ENCODE data around the gene RASA3. TPM values are rescaled to one million over a fixed set of nuclear protein-coding genes. Genes with fewer than 3 reads are reported as not detected.

RASA3 gene
- total and polyA plus RNA-seq, 2 of the 8 experiments (the other 6 are each of a cell fraction or from before 2014, with no cell fraction given) = 7.5 to 21.9 TPM

- no peak overlapping the region for H3K18ac ChIP-seq (ENCODE audit: extremely low read depth, low read length)
- no peaks in the 10 kb centered on the region for H3K9me3 ChIP-seq (ENCODE audit: insufficient read depth in 2 of 2, low read depth in 1 of 2, low read length in 1 of 2)
- DNase-seq (ENCODE audit: low read depth in 1 of 2, low spot score in 2 of 2) = no peak
- no peaks in the 10 kb centered on the region; a peak in 1 of 7 replicates for H3K4me1 ChIP-seq (replicated peaks in 1 of 4; ENCODE audit: control insufficient read depth in 3 of 4, insufficient read depth in 4 of 4, low read length in 3 of 4)
- H4K91ac ChIP-seq (replicated peaks; ENCODE audit: insufficient read length, low read length) = no peak overlapping the region
- H3K9ac ChIP-seq (replicated peaks in 1 of 4; ENCODE audit: extremely low read depth in 1 of 4, low read depth in 3 of 4, low read length in 3 of 4) = no peak overlapping the region
- no peak overlapping the region for H2BK15ac ChIP-seq (ENCODE audit: low read length)
- no peak for FAIRE-seq
- no peaks in the 10 kb centered on the region for H3K79me2 ChIP-seq (ENCODE audit: control insufficient read depth in 1 of 2, insufficient read depth in 2 of 2, low read length in 2 of 2)
- no peak overlapping the region for H3K23ac ChIP-seq (ENCODE audit: insufficient read length)
- no peak overlapping the region for H3K27ac ChIP-seq (ENCODE audit: low read depth, low read length)
- ChIA-PET CTCF (ENCODE audit: partially characterized antibody) (no interaction called here), POLR2A (ENCODE audit: partially characterized antibody) (no interaction called here)
- no peak overlapping the region for H3K4me2 ChIP-seq (ENCODE audit: insufficient read depth in 1 of 2, low read depth in 2 of 2, low read length in 2 of 2)
- H4K8ac ChIP-seq (ENCODE audit: extremely low read depth, insufficient read depth, low read length) = no peak overlapping the region; the same call in 1 of the 2 replicates
- no peak overlapping the region for H2BK20ac ChIP-seq (ENCODE audit: low read length)
- no peak overlapping the region for H3K4me3 ChIP-seq (ENCODE audit: extremely low read depth in 1 of 4, insufficient read depth in 2 of 4, low read depth in 3 of 4, low read length in 4 of 4)
- H3K23me2 ChIP-seq (ENCODE audit: low read depth, low read length) = no peaks in the 10 kb centered on the region
- H2AFZ ChIP-seq (ENCODE audit: low read length) = no peak overlapping the region
- no peak overlapping the region for H4K5ac ChIP-seq (ENCODE audit: insufficient read length, low read depth, low read length)
- H3K56ac ChIP-seq (replicated peaks; ENCODE audit: insufficient read length, low read depth, low read length) = no peak overlapping the region
- no peak overlapping the region for H2BK12ac ChIP-seq (ENCODE audit: low read depth, low read length)
- no peak overlapping the region for H2AK5ac ChIP-seq (ENCODE audit: low read depth, low read length)
- H3K4ac ChIP-seq (replicated peaks; ENCODE audit: insufficient read length, low read depth, low read length) = no peak overlapping the region
- 92% methylated on average over 19 of the region's 19 CpGs; no CpG with 5 or more reads in 1 of the 2 experiments for WGBS, 2 experiments (ENCODE audit: extremely low coverage in 1 of 2, insufficient coverage in 1 of 2, insufficient read length in 1 of 2, insufficient replicate concordance in 2 of 2, low coverage in 1 of 2, low lambda C conversion rate in 2 of 2, missing lambda C conversion rate in 1 of 2)
- no peak overlapping the region for H2BK120ac ChIP-seq (replicated peaks; ENCODE audit: low read depth, low read length)
- H3K14ac ChIP-seq (ENCODE audit: insufficient read length) = no peak overlapping the region
- H2BK5ac ChIP-seq (ENCODE audit: low read depth, low read length) = no peak overlapping the region
- no peaks in the 10 kb centered on the region for H3K79me1 ChIP-seq (ENCODE audit: low read depth, low read length)
- H3K36me3 ChIP-seq (ENCODE audit: control insufficient read depth in 2 of 4, insufficient read depth in 4 of 4, low read length in 3 of 4) = no peaks in the 10 kb centered on the region
- H4K20me1 ChIP-seq (replicated peaks in 1 of 2; ENCODE audit: control insufficient read depth in 1 of 2, insufficient read depth in 2 of 2, low read length in 2 of 2) = peaks cover 0 to 3% of the 10 kb centered on the region in 2 experiments
- no peaks in the 10 kb centered on the region for H3K27me3 ChIP-seq (replicated peaks in 1 of 4; ENCODE audit: control insufficient read depth in 3 of 4, extremely low read depth in 1 of 4, insufficient read depth in 3 of 4, low read length in 3 of 4)
- TF ChIP-seq SIRT6 (IDR thresholded peaks at IDR 0.05; ENCODE audit: low read length) (no peak), KDM5A (IDR thresholded peaks at IDR 0.05; ENCODE audit: low read length) (no peak), TAF1 (IDR thresholded peaks at IDR 0.05; ENCODE audit: low read depth, low read length) (no peak), PHF8 (conservative IDR thresholded peaks at IDR 0.05; ENCODE audit: low read depth, low read length) (no peak), BRCA1 (IDR thresholded peaks at IDR 0.05; ENCODE audit: low read depth, low read length) (no peak), TAF7 (optimal IDR thresholded peaks at IDR 0.05; ENCODE audit: borderline replicate concordance, low read depth, low read length) (no peak), RXRA (IDR thresholded peaks at IDR 0.05; ENCODE audit: insufficient read depth, low read depth, low read length) (no peak), RFX5 (IDR thresholded peaks at IDR 0.05; ENCODE audit: borderline replicate concordance, low read depth, low read length) (no peak), MAX (IDR thresholded peaks at IDR 0.05) (no peak), ATF3 (IDR thresholded peaks at IDR 0.05; ENCODE audit: insufficient read depth, low read depth, low read length) (no peak), RBBP5 (IDR thresholded peaks at IDR 0.05; ENCODE audit: borderline replicate concordance, low read depth, low read length) (no peak), SP2 (IDR thresholded peaks at IDR 0.05; ENCODE audit: low read length) (no peak), SIN3A (conservative IDR thresholded peaks at IDR 0.05 in 1 of 2, IDR thresholded peaks at IDR 0.05 in 1 of 2; ENCODE audit: low read depth in 1 of 2, low read length in 2 of 2) (no peak)
Observed at GRCh38 chr13:114047358-114047881, 85.0 kb downstream of the RASA3 start.
